HG03342 (cell line): ENCODE results near the gene PHACTR3.
"Not testable (repeated sequence)": the region's sequence is repeated elsewhere in the genome, so short reads cannot be mapped to it uniquely, and the experiment has no call there.

ENCODE experiments used
- ATAC-seq: cut with Tn5 transposase; IDR thresholded peaks from one replicate; pipeline ENCODE4 v1.9.1; 2021; ENCODE audit warnings: mild to moderate bottlenecking, moderate library complexity; ENCODE audit not compliant: unreplicated experiment

Gene PHACTR3

DNA sequence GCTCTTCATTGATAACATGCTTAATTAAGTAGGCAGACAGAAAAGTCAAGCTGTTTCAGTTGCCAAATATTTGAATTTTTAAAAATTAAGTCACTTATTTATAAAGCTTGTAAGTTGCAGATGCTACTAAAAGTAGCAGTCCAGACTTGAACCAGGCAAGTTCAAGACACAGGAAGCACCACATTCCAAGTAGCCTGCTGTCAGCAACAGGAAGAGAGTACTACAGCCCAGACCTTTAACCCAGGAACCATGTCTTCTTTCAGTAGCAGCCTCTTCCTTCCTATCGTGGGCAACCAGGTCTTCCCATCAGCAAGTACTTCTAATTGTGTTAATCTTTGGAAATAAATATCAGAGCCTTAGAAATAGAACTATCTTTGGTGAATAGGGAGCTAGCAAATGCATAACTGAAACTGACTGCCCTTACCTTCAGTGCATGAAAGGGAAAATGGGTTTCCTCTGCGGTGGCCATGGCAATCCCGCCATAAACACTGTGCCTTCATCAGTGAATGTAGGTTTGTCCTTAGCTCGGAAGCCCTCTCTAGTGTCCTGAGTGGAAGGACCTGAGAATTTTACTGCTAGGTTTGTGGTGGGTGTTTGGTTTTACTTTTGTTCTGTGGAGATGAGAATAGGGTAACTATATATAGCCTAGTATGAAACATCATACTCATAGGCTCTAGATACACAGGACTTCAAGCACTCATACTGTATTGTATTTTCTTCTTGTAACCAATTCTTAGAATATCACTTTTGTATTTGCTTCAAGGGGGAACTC lies 233.5 kb downstream of the PHACTR3 start:
- peak; percentile 88 for ATAC-seq

DNA sequence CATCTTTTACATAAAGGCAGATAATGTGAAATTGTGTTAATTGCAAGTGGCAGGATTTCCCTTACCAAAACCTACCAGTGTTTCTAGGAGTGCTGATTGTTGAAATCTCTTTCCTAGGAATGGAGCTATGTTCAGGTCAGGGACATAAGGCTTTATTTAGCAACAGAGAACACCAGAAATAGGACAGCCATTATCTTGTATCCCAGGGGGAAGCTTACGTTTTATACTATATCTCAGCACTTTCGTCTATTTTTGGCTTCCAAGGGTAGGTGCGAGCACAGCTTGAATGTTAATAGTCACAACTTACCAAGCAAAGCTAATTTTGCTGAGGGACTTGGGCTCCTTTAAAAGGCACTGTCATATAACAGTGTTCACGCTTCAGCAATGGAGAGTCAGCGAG lies 235.1 kb downstream of the PHACTR3 start:
- ATAC-seq, result no peak

DNA sequence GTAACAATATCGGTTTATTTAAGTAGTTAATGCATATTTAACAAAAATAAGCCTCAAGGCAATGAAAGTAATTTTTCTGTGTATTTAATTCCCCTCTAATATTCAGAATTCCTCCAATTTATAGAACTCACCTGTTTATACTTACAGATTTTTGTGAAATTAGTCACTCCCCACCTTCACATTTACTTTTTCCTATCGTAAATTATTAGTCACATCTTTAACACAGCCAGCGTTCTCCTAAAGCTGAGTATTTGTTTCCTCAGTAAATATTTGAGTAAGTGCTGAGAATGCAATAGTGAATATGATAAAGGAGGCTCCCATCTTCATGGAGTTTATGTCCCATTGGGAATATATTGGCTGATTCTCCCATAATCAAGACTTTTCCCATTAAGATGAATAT lies 241.1 kb downstream of the PHACTR3 start:
- ATAC-seq, result no peak

DNA sequence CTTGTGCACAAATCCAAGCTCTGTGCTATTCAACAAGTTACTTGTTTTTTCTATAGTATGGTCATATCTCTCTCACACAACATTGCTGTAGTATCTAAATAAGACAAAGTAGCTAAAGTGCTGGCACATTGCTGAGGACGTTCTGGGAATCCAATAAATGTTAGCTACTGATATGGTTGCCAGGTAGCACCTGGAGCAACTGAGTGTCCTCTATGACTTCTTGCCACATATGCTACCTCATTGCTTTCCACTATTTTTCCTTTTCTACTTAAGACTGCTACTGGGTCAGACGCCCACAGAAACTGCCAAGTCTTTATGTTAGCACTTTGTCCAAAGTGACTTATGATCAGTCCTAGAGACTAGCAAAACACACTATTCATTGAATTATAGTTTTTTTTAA lies 243.8 kb downstream of the PHACTR3 start:
- ATAC-seq, result no peak

DNA sequence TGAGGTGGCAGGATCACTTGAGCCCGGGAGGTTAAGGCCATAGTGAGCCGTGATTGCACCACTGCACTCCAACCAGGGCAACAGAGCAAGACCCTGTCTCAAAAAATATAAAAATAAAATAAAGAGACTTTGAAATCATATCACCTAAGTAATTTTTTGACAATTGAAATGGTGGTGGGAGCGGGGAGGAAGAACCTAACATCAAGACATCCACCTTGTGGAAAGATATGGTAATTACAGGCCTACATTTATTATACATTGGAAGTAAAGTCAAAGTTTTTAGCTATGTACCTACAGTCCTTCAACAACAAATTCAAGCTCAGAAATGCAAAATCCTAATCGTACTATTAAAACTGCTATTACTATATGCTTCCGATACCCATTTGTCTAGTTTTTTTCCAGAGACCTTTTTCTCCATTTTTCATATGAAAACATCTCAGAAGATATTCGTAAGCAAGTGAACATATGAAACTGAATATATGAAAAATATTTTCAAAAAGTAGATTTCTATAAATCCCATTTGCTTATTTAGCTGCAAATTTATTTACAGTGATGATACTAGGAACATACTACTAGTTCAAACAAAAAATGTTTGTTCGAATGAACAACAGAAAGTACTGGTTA lies 245.8 kb downstream of the PHACTR3 start:
- ATAC-seq, result peak; percentile 62

DNA sequence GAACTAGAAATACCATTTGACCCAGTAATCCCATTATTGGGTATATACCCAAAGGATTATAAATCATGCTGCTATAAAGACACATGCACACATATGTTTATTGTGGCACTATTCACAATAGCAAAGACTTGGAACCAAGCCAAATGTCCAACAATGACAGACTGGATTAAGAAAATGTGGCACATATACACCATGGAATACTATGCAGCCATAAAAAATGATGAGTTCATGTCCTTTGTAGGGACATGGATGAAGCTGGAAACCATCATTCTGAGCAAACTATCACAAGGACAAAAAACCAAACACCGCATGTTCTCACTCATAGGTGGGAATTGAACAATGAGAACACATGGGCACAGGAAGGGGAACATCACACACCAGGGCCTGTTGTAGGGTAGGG lies 252.2 kb downstream of the PHACTR3 start:
- not testable (repeated sequence) for ATAC-seq

DNA sequence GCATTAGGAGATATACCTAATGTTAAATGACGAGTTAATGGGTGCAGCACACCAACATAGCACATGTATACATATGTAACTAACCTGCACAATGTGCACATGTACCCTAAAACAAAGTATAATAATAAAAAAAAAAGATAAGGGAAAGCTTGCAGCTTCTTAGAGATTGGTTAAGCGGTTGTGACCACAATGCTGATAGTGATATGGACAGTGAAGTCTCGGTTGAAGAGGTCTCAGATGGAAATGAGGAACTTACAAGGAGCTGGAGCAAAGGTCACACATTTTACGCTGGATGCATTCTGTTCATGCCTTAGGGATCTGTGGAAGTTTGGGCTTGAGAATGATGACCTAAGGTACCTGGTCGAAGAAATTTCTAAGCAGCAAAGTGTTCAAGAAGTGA lies 252.6 kb downstream of the PHACTR3 start:
- not testable (repeated sequence) for ATAC-seq

DNA sequence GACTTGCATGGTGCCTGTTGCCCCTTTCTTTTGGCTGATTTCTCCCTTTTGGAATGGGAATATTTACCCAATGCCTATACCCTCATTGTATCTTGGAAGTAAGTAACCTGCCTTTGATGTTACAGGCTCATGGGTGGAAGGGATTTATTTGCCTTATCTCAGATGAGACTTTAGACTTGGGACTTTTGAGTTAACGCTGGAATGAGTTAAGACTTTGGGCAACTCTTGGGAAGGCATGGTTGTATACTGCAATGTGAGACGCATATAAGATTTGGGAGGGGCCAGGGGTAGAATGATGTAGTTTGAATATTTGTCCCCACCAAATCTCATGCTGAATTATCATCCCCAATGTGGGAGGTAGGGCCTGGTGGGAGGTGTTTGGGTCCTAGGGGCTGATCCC lies 253.6 kb downstream of the PHACTR3 start:
- no peak for ATAC-seq

DNA sequence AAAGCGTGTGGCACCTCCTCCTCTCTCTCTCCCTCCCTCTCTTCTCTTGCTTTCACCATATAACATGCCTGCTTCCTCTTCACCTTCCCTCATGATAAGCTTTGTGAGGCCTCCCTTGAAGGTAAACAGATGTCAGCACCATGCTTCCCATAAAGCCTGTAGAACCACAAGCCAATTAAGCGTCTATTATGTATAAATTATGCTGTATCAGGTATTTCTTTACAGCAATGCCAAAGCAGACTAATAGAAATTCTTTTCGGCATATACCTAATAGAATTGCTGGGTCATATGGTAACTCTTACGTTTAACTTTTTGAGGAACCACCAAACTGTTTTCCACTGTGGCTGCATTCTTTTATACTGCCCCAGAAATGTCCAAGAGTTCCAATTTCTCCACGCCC lies 254.1 kb downstream of the PHACTR3 start:
- ATAC-seq, result no peak

DNA sequence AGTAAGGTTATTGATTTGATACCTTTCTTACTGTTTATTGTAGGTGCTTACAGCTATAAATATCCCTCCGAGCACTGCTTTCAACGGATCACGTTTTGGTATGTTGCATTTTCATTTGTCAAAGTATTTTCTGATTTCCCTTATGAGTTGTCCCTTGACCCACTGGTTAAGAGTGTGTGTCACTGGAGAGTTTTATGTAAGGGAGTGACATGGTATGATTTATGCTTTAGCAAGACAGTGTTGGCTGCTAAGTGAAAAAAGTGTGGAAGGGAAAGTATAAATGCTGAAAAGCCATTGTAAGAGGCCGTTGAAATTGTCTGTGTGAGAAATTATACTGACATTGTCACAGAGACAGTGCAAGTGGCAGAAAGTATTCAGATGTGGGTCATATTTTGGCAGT lies 257.1 kb downstream of the PHACTR3 start:
- no peak for ATAC-seq

DNA sequence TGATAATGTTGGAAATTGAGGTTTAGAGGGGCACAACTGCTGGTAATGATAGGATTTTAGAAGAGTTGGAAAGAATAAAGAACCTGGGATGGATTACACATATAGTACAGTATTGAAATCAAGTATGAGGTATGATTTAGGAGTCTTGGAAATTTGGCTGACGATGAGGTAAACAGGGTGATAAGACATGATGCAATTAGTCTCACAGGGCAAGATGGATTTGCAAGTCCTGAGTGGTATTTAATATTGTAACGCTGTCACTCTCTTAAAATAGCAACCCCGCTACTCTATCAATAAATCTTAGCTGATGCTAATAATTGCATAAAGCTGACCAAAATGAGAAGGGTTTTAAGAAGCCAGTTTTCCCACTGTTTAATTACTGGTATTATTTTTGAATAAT lies 258.7 kb downstream of the PHACTR3 start:
- no peak for ATAC-seq

DNA sequence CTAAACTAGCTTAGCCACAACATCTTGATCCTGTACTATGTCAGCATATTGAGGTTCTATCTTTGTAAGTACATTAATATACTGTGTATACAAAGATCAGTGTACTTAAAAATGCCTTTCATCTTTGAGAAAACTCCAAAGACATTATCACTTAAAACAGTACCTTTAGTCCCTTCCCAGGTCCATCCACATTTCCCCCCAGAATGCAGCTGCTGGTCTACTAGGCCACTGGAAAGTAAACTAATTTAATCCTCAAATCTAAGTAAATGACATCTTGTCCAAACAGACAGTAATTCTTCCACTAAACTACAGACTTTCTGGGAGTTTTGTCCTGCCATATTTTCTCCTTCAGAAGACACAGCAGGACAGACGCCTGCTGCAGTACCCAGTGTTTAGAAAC lies 260.4 kb downstream of the PHACTR3 start:
- no peak for ATAC-seq

DNA sequence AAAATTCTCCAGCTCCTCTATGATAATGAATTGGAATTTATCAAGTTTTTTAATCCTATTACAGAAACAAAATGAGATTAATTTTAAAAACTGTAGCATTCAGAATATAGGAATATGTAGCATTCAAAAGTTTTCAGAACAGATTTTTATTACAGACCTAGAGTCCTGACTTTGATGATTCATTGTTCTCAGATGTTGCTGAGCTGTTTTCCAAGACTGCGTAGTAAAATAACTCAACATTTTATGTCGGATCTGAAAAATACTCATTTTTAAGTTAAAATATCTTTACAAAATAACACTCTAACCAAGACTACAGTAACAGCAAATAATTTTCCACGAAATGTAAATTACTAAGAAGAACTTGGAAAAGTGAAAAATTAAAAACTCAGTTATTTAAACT lies 262.0 kb downstream of the PHACTR3 start:
- ATAC-seq, result no peak

DNA sequence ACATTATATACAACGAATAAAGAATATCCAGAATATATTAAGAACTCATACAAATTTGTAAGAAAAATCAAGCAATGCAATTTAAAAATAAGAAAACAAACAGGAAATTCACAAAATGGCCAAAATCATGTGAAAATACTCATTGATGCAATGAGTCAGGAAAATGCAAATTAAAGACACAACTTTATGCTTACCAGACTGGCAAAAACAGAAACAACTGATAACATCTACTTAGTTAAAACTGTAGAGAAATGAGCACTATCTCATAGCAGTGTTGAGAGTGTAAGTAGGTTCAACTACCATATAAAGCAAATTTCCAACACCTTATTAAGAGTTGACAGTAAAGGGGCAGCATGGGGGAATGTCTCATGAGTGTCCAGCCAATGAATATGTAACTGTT lies 266.8 kb downstream of the PHACTR3 start:
- no peak for ATAC-seq

DNA sequence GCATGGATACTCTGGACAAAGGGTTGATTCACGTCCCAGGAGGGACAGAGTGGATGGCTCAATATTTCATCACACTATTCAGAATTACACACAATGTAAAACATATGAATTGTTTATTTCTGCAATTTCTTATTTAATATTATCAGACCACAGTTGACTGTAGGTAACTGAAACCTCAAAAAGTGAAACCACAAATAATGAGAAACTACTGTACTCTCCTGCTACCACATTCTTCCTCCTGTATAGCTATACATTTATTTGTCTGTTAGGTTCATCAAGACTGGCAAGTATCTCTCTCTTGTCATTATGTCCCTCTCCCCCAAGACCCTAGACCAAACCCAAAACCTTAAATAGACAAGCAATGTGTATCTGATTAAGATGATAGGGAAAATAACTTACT lies 269.1 kb downstream of the PHACTR3 start:
- ATAC-seq, result no peak

DNA sequence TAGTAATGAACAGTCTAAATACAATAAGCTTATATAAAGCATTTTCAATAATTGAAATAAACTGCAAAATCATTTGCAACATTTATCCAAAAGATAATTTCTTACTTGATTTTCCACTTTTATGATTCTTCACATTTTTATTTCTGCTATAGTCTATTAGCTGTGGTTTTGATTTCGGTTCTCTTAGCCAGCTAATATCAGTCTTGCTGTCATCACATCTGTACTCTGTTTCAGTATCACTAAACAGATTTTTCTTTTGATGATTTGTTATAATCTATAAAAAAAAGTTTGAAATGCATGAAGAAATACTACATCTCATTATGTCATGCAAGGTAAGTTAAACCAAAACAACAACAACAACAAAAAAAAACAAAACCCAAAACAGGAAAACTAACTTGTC lies 275.9 kb downstream of the PHACTR3 start:
- ATAC-seq, result no peak

DNA sequence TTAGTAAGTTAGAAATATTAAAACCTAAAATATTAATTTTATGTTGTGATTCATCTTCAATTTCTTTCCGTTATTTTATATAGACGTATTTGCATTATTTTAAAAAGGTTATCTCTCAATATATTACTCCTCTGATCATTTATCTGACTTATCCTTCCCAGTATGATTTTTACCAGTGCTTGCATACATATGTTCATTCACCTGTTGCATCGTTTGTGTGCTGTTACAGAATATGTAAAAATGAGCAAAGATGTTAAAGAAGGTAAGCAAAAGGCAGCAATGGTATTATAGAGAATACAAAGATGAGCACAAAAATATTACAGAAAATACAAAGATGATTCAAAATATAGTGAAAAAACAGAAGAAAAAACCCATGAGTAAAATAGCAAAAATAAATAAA lies 280.2 kb downstream of the PHACTR3 start:
- ATAC-seq, result no peak

DNA sequence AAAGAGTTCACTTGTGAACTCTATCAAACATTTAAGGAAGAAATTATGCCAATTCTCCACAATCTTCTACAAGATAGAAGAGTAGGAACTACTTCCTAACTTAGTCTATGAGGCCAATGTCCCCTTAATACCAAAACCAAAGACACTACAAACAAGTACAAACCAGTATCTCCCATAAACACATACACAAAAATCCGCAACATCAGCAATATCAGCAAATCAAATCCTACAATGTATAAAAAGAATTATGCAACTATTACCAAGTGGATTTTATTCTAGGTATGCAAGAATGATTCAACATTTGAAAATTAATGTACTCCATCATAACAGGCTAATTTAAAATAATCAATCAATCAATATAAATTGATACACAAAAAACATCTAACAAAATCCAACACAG lies 283.7 kb downstream of the PHACTR3 start:
- ATAC-seq, result no peak

DNA sequence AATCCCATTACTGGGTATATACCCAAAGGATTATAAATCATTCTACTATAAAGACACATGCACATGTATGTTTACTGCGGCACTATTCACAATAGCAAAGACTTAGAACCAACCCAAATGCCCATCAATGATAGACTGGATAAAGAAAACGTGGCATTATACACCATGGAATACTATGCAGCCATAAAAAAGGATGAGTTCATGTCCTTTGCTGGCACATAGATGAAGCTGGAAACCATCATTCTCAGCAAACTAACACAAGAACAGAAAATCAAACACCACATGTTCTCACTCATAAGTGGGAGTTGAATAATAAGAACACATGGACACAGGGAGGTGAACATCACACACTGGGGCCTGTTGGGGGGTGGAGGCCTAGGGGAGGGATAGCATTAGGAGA lies 285.7 kb downstream of the PHACTR3 start:
- not testable (repeated sequence) for ATAC-seq

DNA sequence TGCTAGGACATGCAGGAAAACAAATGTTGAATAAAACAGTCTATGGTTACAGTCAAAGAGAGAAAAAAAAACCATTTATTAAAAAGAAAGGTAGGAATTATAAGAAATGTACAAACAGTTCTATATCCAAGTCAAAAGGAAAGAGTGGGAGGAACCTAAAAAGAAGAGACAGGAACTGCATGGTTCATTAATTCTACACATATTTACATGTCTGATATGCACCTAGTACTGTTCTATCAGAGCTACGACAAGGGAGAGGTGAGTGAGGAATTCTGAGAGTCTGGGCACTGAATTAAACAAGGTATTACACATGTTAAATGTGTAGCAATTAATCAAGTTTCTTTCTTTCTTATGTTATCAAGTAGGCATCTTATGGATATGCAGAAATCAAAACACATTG lies 287.2 kb downstream of the PHACTR3 start:
- ATAC-seq, result no peak

DNA sequence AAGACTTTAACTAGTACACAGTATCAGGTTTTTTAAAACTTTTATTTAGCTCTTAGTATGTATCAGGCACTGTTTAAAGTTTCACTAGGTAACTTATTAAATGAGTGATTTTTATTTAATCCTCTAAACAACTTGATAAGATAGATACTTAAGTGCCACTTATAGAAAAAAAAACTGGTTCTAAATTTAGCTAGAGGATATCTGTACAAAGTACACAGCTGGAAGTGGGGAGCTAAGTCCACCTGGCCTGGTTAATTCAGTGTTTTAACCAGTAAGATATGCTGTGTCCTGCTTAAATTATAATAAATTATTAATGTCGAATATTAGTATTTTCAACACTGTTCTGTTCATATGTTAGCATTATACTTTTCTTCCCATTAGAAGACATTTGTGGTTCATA lies 291.6 kb downstream of the PHACTR3 start:
- no peak for ATAC-seq
